Measurements from ENCODE around the gene TM2D1.
"Not testable (repeated sequence)": the region's sequence is repeated elsewhere in the genome, so short reads cannot be mapped to it uniquely, and the experiment has no call there.

Gene TM2D1

GRCh38 chr1:61699911-61700851, 24.8 kb downstream of the TM2D1 start:
- no peak for TF ChIP-seq CTBP1 (IDR thresholded peaks at IDR 0.05; ENCODE audit: borderline replicate concordance)
- TF ChIP-seq LEF1 (IDR thresholded peaks at IDR 0.05; ENCODE audit: borderline replicate concordance): no peak
- TF ChIP-seq SUZ12 (IDR thresholded peaks at IDR 0.05): no peak
- TF ChIP-seq SP1 (IDR thresholded peaks at IDR 0.05): no peak
- TF ChIP-seq PKNOX1 (IDR thresholded peaks at IDR 0.05): no peak
- no peak for TF ChIP-seq FOXK2 (IDR thresholded peaks at IDR 0.05)
- TF ChIP-seq FOXM1 (IDR thresholded peaks at IDR 0.05; ENCODE audit: borderline replicate concordance): no peak
- no peak for TF ChIP-seq FOXA1 (IDR thresholded peaks at IDR 0.05)
- TF ChIP-seq HDGF (IDR thresholded peaks at IDR 0.05; ENCODE audit: borderline replicate concordance): no peak
- no peak for TF ChIP-seq ARNT (IDR thresholded peaks at IDR 0.05)
- TF ChIP-seq ELF4 (IDR thresholded peaks at IDR 0.05): no peak
- no peak for TF ChIP-seq ZNF384 (IDR thresholded peaks at IDR 0.05)
- no peak for DNase-seq (ENCODE audit: extremely low spot score)
- CTCF ChIA-PET: no interaction called here

DNA sequence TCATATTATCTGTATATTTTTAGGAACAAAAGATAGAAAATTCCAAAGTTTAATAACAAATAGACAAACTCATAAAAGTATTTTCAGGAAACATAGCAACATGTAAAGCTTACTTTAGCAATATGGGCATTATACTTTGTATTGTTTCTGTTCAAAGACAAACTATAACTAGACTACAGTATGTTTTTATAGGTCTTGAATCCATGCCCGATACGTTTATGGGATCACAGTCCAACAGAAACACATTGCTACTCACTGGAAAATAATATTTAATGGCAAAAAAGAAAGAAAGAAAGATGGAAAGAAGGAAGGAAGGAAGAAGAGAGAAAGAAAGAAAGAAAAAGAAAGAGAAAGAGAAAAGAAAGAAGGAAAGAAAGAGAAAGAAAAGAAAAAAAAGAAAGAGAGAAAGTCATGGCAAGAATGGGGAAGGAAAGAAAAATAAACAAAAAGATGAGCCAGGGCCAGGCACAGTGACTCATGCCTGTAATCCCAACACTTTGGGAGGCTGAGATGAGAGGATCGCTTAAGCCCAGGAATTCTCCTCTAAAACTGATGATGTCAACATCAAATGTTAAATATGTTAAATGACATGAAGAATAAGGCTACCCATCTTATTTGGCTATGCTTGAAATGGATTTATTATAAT, 32.7 kb downstream of the TM2D1 start:
- DNase-seq (ENCODE audit: extremely low spot score): no peak
- no peak for TF ChIP-seq SUZ12 (IDR thresholded peaks at IDR 0.05)
- no peak for TF ChIP-seq L3MBTL2 (conservative IDR thresholded peaks at IDR 0.05)
- no peak for TF ChIP-seq TARDBP (IDR thresholded peaks at IDR 0.05)
- peak; percentile 37; the same call in 1 of the 2 replicates for TF ChIP-seq ZNF384 (IDR thresholded peaks at IDR 0.05)
- peak; percentile 73 for TF ChIP-seq CTBP1 (IDR thresholded peaks at IDR 0.05; ENCODE audit: borderline replicate concordance)
- CTCF ChIA-PET: no interaction called here
- POLR2A ChIA-PET: no interaction called here

More at GRCh38 chr1:61699911-61700851, 24.8 kb downstream of the TM2D1 start:
- POLR2A ChIA-PET: no interaction called here

DNA sequence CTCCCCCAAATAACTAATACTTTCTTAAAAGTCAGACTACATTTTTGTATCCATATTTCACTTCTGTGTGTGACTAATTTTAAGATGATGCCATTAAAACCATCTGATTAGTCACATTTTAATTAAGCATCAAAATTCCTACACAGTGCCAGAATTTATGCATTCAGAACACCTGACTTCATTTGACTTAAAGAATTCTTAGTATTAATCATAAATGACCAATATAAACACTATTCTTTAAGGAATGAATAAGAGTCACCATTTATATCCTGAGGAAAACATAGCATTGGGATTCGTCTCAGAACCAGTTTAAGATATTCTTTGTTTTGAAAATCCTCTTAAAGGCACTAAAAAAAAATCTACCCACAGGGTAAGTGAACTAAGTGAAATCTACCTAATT, 37.0 kb downstream of the TM2D1 start:
- POLR2A ChIA-PET: no interaction called here
- no peak for DNase-seq (ENCODE audit: extremely low spot score)
- TF ChIP-seq L3MBTL2 (conservative IDR thresholded peaks at IDR 0.05) (no peak), BHLHE40 (IDR thresholded peaks at IDR 0.05; ENCODE audit: borderline replicate concordance) (no peak), ELF4 (IDR thresholded peaks at IDR 0.05) (no peak), FOXK2 (IDR thresholded peaks at IDR 0.05) (no peak), FOXA1 (IDR thresholded peaks at IDR 0.05) (no peak), ARNT (IDR thresholded peaks at IDR 0.05) (no peak), SUZ12 (IDR thresholded peaks at IDR 0.05) (no peak), ZNF384 (IDR thresholded peaks at IDR 0.05) (no peak), NFRKB (IDR thresholded peaks at IDR 0.05) (no peak), TARDBP (IDR thresholded peaks at IDR 0.05) (no peak), CTBP1 (IDR thresholded peaks at IDR 0.05; ENCODE audit: borderline replicate concordance) (no peak), PKNOX1 (IDR thresholded peaks at IDR 0.05) (no peak), SP1 (IDR thresholded peaks at IDR 0.05) (no peak)
- CTCF ChIA-PET: no interaction called here

GRCh38 chr1:61682891-61683290, 42.0 kb downstream of the TM2D1 start:
- POLR2A ChIA-PET: no interaction called here
- no peak for TF ChIP-seq NFRKB (IDR thresholded peaks at IDR 0.05)
- TF ChIP-seq CTBP1 (IDR thresholded peaks at IDR 0.05; ENCODE audit: borderline replicate concordance): no peak
- TF ChIP-seq FOXA1 (IDR thresholded peaks at IDR 0.05): no peak
- no peak for TF ChIP-seq ZNF384 (IDR thresholded peaks at IDR 0.05)
- no peak for TF ChIP-seq TARDBP (IDR thresholded peaks at IDR 0.05)
- TF ChIP-seq ARNT (IDR thresholded peaks at IDR 0.05): no peak
- TF ChIP-seq BHLHE40 (IDR thresholded peaks at IDR 0.05; ENCODE audit: borderline replicate concordance): no peak
- TF ChIP-seq FOXM1 (IDR thresholded peaks at IDR 0.05; ENCODE audit: borderline replicate concordance): no peak
- TF ChIP-seq ELF4 (IDR thresholded peaks at IDR 0.05): no peak
- TF ChIP-seq SUZ12 (IDR thresholded peaks at IDR 0.05): no peak
- no peak for TF ChIP-seq PKNOX1 (IDR thresholded peaks at IDR 0.05)
- no peak for DNase-seq (ENCODE audit: extremely low spot score)
- CTCF ChIA-PET: interaction anchor here (0.6 kb wide), 1 partner anchor 11 kb away, joined by 4 read pairs; no protein-coding TSS in a partner anchor

DNA sequence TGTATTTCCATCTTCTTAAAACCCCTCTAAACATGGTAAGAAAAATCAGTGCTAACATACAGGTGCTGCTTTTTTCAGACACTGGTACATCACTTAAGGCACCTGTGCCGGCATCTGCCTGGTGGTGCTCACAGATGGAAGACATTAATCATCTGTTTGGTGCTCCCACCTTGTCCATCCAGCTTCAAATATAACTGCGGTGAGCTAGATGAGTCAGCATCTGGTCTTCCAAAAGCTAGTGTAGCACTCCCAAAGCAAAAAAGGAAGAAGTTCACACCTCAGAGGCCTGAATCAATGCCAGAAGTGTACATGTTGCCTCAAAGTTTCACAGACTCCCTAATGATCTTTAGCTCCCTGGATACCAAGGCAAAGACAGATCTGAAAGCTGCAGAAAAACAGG, 44.4 kb downstream of the TM2D1 start:
- TF ChIP-seq NFRKB (IDR thresholded peaks at IDR 0.05) (no peak), BHLHE40 (IDR thresholded peaks at IDR 0.05; ENCODE audit: borderline replicate concordance) (no peak), ARNT (IDR thresholded peaks at IDR 0.05) (no peak), PKNOX1 (IDR thresholded peaks at IDR 0.05) (no peak), SP1 (IDR thresholded peaks at IDR 0.05) (no peak), TARDBP (IDR thresholded peaks at IDR 0.05) (no peak), ELF4 (IDR thresholded peaks at IDR 0.05) (no peak), FOXA1 (IDR thresholded peaks at IDR 0.05) (no peak), L3MBTL2 (conservative IDR thresholded peaks at IDR 0.05) (no peak), FOXK2 (IDR thresholded peaks at IDR 0.05) (no peak), LEF1 (IDR thresholded peaks at IDR 0.05; ENCODE audit: borderline replicate concordance) (no peak), CTBP1 (IDR thresholded peaks at IDR 0.05; ENCODE audit: borderline replicate concordance) (no peak), HDGF (IDR thresholded peaks at IDR 0.05; ENCODE audit: borderline replicate concordance) (no peak), FOXM1 (IDR thresholded peaks at IDR 0.05; ENCODE audit: borderline replicate concordance) (no peak), SUZ12 (IDR thresholded peaks at IDR 0.05) (no peak), ZNF384 (IDR thresholded peaks at IDR 0.05) (no peak)
- POLR2A ChIA-PET: interaction anchor here (0.6 kb wide), 1 partner anchor 11 kb away, joined by 4 read pairs; no protein-coding TSS in a partner anchor
- CTCF ChIA-PET: no interaction called here
- DNase-seq (ENCODE audit: extremely low spot score): no peak

DNA sequence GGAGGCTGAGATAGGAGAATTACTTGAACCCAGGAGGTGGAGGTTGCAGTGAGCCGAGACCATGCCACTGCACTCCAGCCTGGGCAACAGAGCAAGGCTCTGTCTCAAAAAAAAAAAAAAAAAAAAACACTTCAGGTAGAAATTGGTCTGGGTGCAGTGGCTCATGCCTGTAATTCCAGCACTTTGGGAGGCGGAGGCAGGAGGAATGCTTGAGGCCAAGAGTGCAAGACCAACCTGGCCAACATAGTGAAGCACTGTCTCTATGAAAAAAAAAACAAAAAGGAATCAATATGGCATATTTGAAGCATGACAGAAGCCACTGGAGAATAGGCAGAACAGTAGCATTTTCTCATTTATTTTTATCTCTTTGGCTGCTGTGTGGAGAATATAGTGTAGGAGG, 48.1 kb downstream of the TM2D1 start:
- CTCF ChIA-PET; POLR2A ChIA-PET; DNase-seq (ENCODE audit: extremely low spot score): not testable (repeated sequence)

Data from HEK293T (cell line).